Activated CD8-positive, alpha-beta T cell treated with anti-CD3 and anti-CD28 coated beads, Interleukin-2, amount 10 ng/mL, durations not matched to agents 7 days and 5 days (primary cell): Measurements from ENCODE around the gene NLGN1. TPM values are rescaled to one million over a fixed set of nuclear protein-coding genes. Genes with fewer than 3 reads are reported as not detected.

ENCODE experiments used
- ATAC-seq: fragments of 150-1000 bp; cut with Tn5 transposase; one replicate; pipeline ENCODE4 v1.10.0; 2021; ENCODE audit warnings: moderate library complexity
- CTCF ChIA-PET: fragments of 350-600 bp; sonication (Branson Sonifier 250); formaldehyde crosslinking; loops from one replicate; lab custom pipeline; 2021; ENCODE audit warnings: antibody characterized with exemption; lab: Charles Lee
- POLR2A ChIA-PET: fragments of 350-600 bp; sonication (Branson Sonifier 250); formaldehyde crosslinking; loops from one replicate; lab custom pipeline; 2021; ENCODE audit warnings: antibody characterized with exemption; lab: Charles Lee
- DNase-seq: peaks from one replicate; pipeline ENCODE4 v3.0.0-alpha.2; 2020
- H3K27ac Mint-ChIP-seq: one replicate; pipeline ENCODE4 v1.8.0; 2021; ENCODE audit warnings: mild to moderate bottlenecking, mixed read lengths
- H3K27me3 Mint-ChIP-seq: one replicate; pipeline ENCODE4 v1.8.0; 2021; ENCODE audit warnings: low read depth, mixed read lengths
- H3K36me3 Mint-ChIP-seq: one replicate; pipeline ENCODE4 v1.8.0; 2021; ENCODE audit warnings: low read depth, mixed read lengths
- H3K4me1 Mint-ChIP-seq: one replicate; pipeline ENCODE4 v1.8.0; 2021; ENCODE audit warnings: low read depth, mixed read lengths
- H3K4me3 Mint-ChIP-seq: one replicate; pipeline ENCODE4 v1.8.0; 2021; ENCODE audit warnings: mild to moderate bottlenecking, mixed read lengths
- H3K9me3 Mint-ChIP-seq: one replicate; pipeline ENCODE4 v1.8.0; 2022; ENCODE audit warnings: mixed read lengths; ENCODE audit not compliant: insufficient read depth
- total RNA-seq, 2 experiments: library from RNA; stranded (reverse); gene quantifications; one replicate each; pipeline ENCODE4 v1.2.3, GENCODE V29; 2021

NLGN1 gene
- total RNA-seq, 2 experiments from 2014 or later, result not detected

GRCh38 chr3:173753593-173753992 lies 356.0 kb downstream of the NLGN1 start:
- H3K4me3 Mint-ChIP-seq, result no peak overlapping the region
- ChIA-PET POLR2A (no interaction called here), CTCF (no interaction called here)
- H3K27ac Mint-ChIP-seq, result no peak overlapping the region
- no peaks in the 10 kb centered on the region for H3K36me3 Mint-ChIP-seq
- no peaks in the 10 kb centered on the region for H3K9me3 Mint-ChIP-seq
- no peaks in the 10 kb centered on the region for H3K27me3 Mint-ChIP-seq
- ATAC-seq, result no peak
- DNase-seq, result no peak
- H3K4me1 Mint-ChIP-seq, result no peaks in the 10 kb centered on the region

- no peaks in the 10 kb centered on the region for H3K27me3 Mint-ChIP-seq
- H3K9me3 Mint-ChIP-seq, result no peaks in the 10 kb centered on the region
- no peak overlapping the region for H3K4me3 Mint-ChIP-seq
- ChIA-PET POLR2A (no interaction called here), CTCF (no interaction called here)
- DNase-seq (no peak), ATAC-seq (no peak)
- no peaks in the 10 kb centered on the region for H3K36me3 Mint-ChIP-seq
- H3K27ac Mint-ChIP-seq, result no peak overlapping the region
- H3K4me1 Mint-ChIP-seq, result no peaks in the 10 kb centered on the region
These were observed 357.6 kb downstream of the NLGN1 start for GRCh38 chr3:173755161-173755560.

- no peaks in the 10 kb centered on the region for H3K36me3 Mint-ChIP-seq
- H3K4me3 Mint-ChIP-seq, result no peak overlapping the region
- no peaks in the 10 kb centered on the region for H3K27me3 Mint-ChIP-seq
- POLR2A ChIA-PET, result no interaction called here
- no peak overlapping the region for H3K27ac Mint-ChIP-seq
- CTCF ChIA-PET, result no interaction called here
- H3K4me1 Mint-ChIP-seq, result no peaks in the 10 kb centered on the region
- H3K9me3 Mint-ChIP-seq, result no peaks in the 10 kb centered on the region
- no peak for DNase-seq
- no peak for ATAC-seq
These were observed 363.6 kb downstream of the NLGN1 start for GRCh38 chr3:173761161-173761560.

GRCh38 chr3:173762501-173762900 lies 365.0 kb downstream of the NLGN1 start:
- ChIA-PET POLR2A (no interaction called here), CTCF (no interaction called here)
- no peak overlapping the region for H3K4me3 Mint-ChIP-seq
- H3K9me3 Mint-ChIP-seq, result peaks cover 4% of the 10 kb centered on the region
- no peaks in the 10 kb centered on the region for H3K27me3 Mint-ChIP-seq
- ATAC-seq (no peak), DNase-seq (no peak)
- no peaks in the 10 kb centered on the region for H3K4me1 Mint-ChIP-seq
- no peak overlapping the region for H3K27ac Mint-ChIP-seq
- H3K36me3 Mint-ChIP-seq, result no peaks in the 10 kb centered on the region

- no peak for ATAC-seq
- ChIA-PET CTCF (no interaction called here), POLR2A (no interaction called here)
- H3K27me3 Mint-ChIP-seq, result no peaks in the 10 kb centered on the region
- no peak overlapping the region for H3K4me3 Mint-ChIP-seq
- no peak overlapping the region for H3K27ac Mint-ChIP-seq
- peaks cover 4% of the 10 kb centered on the region for H3K9me3 Mint-ChIP-seq
- no peaks in the 10 kb centered on the region for H3K4me1 Mint-ChIP-seq
- no peak for DNase-seq
- no peaks in the 10 kb centered on the region for H3K36me3 Mint-ChIP-seq
These were observed 372.5 kb downstream of the NLGN1 start for GRCh38 chr3:173770011-173770410.

- ChIA-PET CTCF (no interaction called here), POLR2A (no interaction called here)
- Mint-ChIP-seq H3K27me3 (no peaks in the 10 kb centered on the region), H3K27ac (no peak overlapping the region), H3K4me3 (no peak overlapping the region), H3K9me3 (peaks cover 4% of the 10 kb centered on the region), H3K36me3 (no peaks in the 10 kb centered on the region), H3K4me1 (no peaks in the 10 kb centered on the region)
- ATAC-seq (no peak), DNase-seq (no peak)
These were observed 373.4 kb downstream of the NLGN1 start for GRCh38 chr3:173770796-173771573.

GRCh38 chr3:173773800-173774199 lies 376.3 kb downstream of the NLGN1 start:
- Mint-ChIP-seq H3K4me1 (no peaks in the 10 kb centered on the region), H3K27me3 (no peaks in the 10 kb centered on the region), H3K4me3 (no peak overlapping the region), H3K36me3 (no peaks in the 10 kb centered on the region), H3K27ac (no peak overlapping the region), H3K9me3 (no peaks in the 10 kb centered on the region)
- ATAC-seq (no peak), DNase-seq (no peak)
- ChIA-PET POLR2A (no interaction called here), CTCF (no interaction called here)

- no peak overlapping the region for H3K4me3 Mint-ChIP-seq
- H3K27me3 Mint-ChIP-seq, result no peaks in the 10 kb centered on the region
- CTCF ChIA-PET, result no interaction called here
- H3K27ac Mint-ChIP-seq, result no peak overlapping the region
- H3K36me3 Mint-ChIP-seq, result no peaks in the 10 kb centered on the region
- ATAC-seq, result no peak
- H3K9me3 Mint-ChIP-seq, result no peaks in the 10 kb centered on the region
- H3K4me1 Mint-ChIP-seq, result no peaks in the 10 kb centered on the region
- DNase-seq, result no peak
- POLR2A ChIA-PET, result no interaction called here
These were observed 376.8 kb downstream of the NLGN1 start for GRCh38 chr3:173774294-173774693.

GRCh38 chr3:173778251-173778650 lies 380.7 kb downstream of the NLGN1 start:
- no peaks in the 10 kb centered on the region for H3K36me3 Mint-ChIP-seq
- H3K27me3 Mint-ChIP-seq, result no peaks in the 10 kb centered on the region
- no peaks in the 10 kb centered on the region for H3K9me3 Mint-ChIP-seq
- no peak overlapping the region for H3K4me3 Mint-ChIP-seq
- H3K4me1 Mint-ChIP-seq, result no peaks in the 10 kb centered on the region
- DNase-seq (no peak), ATAC-seq (no peak)
- POLR2A ChIA-PET, result no interaction called here
- CTCF ChIA-PET, result no interaction called here
- no peak overlapping the region for H3K27ac Mint-ChIP-seq

- ChIA-PET POLR2A (no interaction called here), CTCF (no interaction called here)
- H3K4me1 Mint-ChIP-seq, result no peaks in the 10 kb centered on the region
- H3K4me3 Mint-ChIP-seq, result no peak overlapping the region
- H3K27me3 Mint-ChIP-seq, result no peaks in the 10 kb centered on the region
- H3K9me3 Mint-ChIP-seq, result no peaks in the 10 kb centered on the region
- no peak for DNase-seq
- H3K27ac Mint-ChIP-seq, result no peak overlapping the region
- no peaks in the 10 kb centered on the region for H3K36me3 Mint-ChIP-seq
- ATAC-seq, result no peak
These were observed 382.5 kb downstream of the NLGN1 start for GRCh38 chr3:173780067-173780466.

GRCh38 chr3:173785004-173785403 lies 387.5 kb downstream of the NLGN1 start:
- ChIA-PET CTCF (no interaction called here), POLR2A (no interaction called here)
- H3K4me1 Mint-ChIP-seq, result no peaks in the 10 kb centered on the region
- no peaks in the 10 kb centered on the region for H3K9me3 Mint-ChIP-seq
- ATAC-seq, result no peak
- H3K27me3 Mint-ChIP-seq, result no peaks in the 10 kb centered on the region
- no peak for DNase-seq
- H3K4me3 Mint-ChIP-seq, result no peak overlapping the region
- no peaks in the 10 kb centered on the region for H3K36me3 Mint-ChIP-seq
- no peak overlapping the region for H3K27ac Mint-ChIP-seq

- ChIA-PET POLR2A (interaction anchor here (0.6 kb wide), 1 partner anchor 1108 kb away, joined by 3 read pairs; no protein-coding TSS in a partner anchor), CTCF (no interaction called here)
- DNase-seq (no peak), ATAC-seq (no peak)
- Mint-ChIP-seq H3K4me3 (no peak overlapping the region), H3K36me3 (no peaks in the 10 kb centered on the region), H3K27me3 (no peaks in the 10 kb centered on the region), H3K9me3 (no peaks in the 10 kb centered on the region), H3K27ac (no peak overlapping the region), H3K4me1 (no peaks in the 10 kb centered on the region)
These were observed 392.1 kb downstream of the NLGN1 start for GRCh38 chr3:173789530-173790162.
